C4-2B (cell line): ENCODE data around the gene VWF.

ENCODE experiments used
- H3K27ac ChIP-seq: fragments of 450-650 bp; 2 replicates; pipeline ENCODE4 v1.5.1; 2017
- CTCF ChIP-seq: fragments of 450-650 bp; conservative IDR thresholded peaks from 2 replicates; pipeline ENCODE4 v1.5.1; 2017; ENCODE audit warnings: mild to moderate bottlenecking
- ZFX ChIP-seq: fragments of 450-650 bp; IDR thresholded peaks from 2 replicates; pipeline ENCODE4 v1.6.1; 2017

The VWF gene

GRCh38 chr12:6124411-6125309 lies at the start of gene VWF:
TSS of gene VWF (minus strand) at chr12:6124670. CDS start at chr12:6123196, 1,474 bp downstream.
- no peak for TF ChIP-seq ZFX
- TF ChIP-seq CTCF = no peak
- H3K27ac ChIP-seq = no peak within 1 kb of the TSS

GRCh38 chr12:6172862-6173261 lies 48.4 kb upstream of the VWF start:
- no peak overlapping the region for H3K27ac ChIP-seq
- no peak for TF ChIP-seq CTCF
- no peak for TF ChIP-seq ZFX

GRCh38 chr12:6172086-6172485 lies 47.6 kb upstream of the VWF start:
- H3K27ac ChIP-seq = no peak overlapping the region
- TF ChIP-seq ZFX = no peak
- no peak for TF ChIP-seq CTCF

- no peak overlapping the region for H3K27ac ChIP-seq
These were observed 47.0 kb upstream of the VWF start for GRCh38 chr12:6171409-6172015.

GRCh38 chr12:6167327-6168280 lies 43.1 kb upstream of the VWF start:
- no peak for TF ChIP-seq ZFX
- TF ChIP-seq CTCF = no peak
- H3K27ac ChIP-seq = no peak overlapping the region

More at GRCh38 chr12:6171409-6172015, 47.0 kb upstream of the VWF start:
- TF ChIP-seq ZFX (no peak), CTCF (no peak)

- TF ChIP-seq ZFX = no peak
- no peak for TF ChIP-seq CTCF
- H3K27ac ChIP-seq = no peak overlapping the region
These were observed 42.3 kb upstream of the VWF start for GRCh38 chr12:6166808-6167207.
